LNCaP clone FGC (cell line): ENCODE results near the gene CHST3.

ENCODE experiments used
- DNase-seq: peaks from one replicate; pipeline ENCODE4 v3.0.0-alpha.2; 2011; ENCODE audit warnings: low read depth
- H3K4me3 ChIP-seq: 2 replicates; pipeline ENCODE4 v1.5.1; 2011; ENCODE audit warnings: mild to moderate bottlenecking, low read depth, low read length, control low read depth
- TF ChIP-seq, protein P1 (sequence below): IDR thresholded peaks from 2 replicates; pipeline ENCODE4 v1.5.1; 2012; ENCODE audit warnings: mild to moderate bottlenecking; ENCODE audit not compliant: control insufficient read depth, insufficient read depth; ENCODE audit errors: extremely low read depth

CHST3 gene

DNA sequence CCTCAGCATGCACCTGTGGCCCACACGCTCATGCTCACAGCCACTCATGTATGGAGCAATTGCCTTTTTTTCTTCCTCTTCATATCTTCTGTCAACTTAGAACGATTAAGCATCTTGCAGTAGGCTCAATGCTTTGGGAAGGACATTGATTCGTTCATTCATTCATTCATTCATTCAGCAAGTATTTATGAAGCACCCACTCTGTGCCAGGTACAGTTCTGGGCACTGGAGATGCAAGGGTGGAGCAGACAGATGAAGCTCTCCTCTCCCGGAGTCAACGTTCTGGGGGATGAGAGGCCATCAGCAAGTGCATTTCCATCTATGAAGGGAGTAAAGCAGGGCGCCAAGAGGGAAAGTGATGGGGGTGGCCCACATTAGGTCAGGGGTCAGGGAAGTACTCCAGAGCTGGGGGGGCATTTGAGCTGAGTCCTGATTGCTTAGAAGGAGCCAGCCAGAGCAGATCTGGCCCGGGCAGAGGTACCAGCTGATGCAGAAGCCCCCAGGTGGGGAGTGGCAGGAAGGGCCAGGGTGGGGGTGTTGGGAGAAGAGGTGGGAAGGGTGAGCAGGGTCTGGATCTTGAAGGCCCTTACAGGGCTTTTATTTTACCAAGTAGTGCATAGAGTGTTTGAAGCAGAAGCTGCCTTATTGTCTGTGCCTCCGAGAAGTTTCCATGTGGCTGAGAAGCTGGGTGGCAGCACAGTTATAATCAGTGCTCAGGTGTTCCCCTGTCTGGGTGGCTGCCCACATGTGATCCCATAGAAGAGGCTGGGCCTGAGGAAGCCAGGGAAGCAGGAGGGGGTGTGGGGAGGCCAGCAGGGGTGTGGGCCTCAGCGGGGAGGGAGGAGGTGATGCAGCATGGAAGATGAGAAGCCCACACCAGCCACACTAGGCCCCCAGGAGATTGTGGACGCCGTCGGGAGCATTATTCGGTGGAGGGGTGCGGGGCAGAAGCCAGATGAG, 36.2 kb downstream of the CHST3 start:
- TF ChIP-seq, protein P1, sequence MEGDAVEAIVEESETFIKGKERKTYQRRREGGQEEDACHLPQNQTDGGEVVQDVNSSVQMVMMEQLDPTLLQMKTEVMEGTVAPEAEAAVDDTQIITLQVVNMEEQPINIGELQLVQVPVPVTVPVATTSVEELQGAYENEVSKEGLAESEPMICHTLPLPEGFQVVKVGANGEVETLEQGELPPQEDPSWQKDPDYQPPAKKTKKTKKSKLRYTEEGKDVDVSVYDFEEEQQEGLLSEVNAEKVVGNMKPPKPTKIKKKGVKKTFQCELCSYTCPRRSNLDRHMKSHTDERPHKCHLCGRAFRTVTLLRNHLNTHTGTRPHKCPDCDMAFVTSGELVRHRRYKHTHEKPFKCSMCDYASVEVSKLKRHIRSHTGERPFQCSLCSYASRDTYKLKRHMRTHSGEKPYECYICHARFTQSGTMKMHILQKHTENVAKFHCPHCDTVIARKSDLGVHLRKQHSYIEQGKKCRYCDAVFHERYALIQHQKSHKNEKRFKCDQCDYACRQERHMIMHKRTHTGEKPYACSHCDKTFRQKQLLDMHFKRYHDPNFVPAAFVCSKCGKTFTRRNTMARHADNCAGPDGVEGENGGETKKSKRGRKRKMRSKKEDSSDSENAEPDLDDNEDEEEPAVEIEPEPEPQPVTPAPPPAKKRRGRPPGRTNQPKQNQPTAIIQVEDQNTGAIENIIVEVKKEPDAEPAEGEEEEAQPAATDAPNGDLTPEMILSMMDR = no peak
- no peak for DNase-seq
- no peak overlapping the region for H3K4me3 ChIP-seq

DNA sequence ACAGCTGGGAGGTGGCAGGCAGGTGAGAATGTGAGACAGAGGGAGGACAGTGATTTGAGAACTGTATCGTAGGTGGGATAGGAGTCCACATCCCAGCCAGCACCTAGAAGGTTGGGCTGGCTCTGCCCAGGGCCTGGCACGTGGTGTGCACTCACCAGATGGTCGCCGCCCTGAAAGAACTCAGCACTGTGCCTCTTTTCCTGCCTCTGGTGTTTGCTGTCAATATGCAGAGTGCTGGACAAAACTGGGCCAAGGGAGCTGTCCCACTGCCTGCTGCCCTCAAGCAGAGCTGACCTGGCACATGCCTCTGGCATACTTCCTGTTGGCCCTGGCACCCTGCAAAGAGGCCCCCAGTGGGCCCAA, 36.8 kb downstream of the CHST3 start:
- DNase-seq = no peak
- H3K4me3 ChIP-seq = no peak overlapping the region
- TF ChIP-seq, protein P1 = no peak

DNA sequence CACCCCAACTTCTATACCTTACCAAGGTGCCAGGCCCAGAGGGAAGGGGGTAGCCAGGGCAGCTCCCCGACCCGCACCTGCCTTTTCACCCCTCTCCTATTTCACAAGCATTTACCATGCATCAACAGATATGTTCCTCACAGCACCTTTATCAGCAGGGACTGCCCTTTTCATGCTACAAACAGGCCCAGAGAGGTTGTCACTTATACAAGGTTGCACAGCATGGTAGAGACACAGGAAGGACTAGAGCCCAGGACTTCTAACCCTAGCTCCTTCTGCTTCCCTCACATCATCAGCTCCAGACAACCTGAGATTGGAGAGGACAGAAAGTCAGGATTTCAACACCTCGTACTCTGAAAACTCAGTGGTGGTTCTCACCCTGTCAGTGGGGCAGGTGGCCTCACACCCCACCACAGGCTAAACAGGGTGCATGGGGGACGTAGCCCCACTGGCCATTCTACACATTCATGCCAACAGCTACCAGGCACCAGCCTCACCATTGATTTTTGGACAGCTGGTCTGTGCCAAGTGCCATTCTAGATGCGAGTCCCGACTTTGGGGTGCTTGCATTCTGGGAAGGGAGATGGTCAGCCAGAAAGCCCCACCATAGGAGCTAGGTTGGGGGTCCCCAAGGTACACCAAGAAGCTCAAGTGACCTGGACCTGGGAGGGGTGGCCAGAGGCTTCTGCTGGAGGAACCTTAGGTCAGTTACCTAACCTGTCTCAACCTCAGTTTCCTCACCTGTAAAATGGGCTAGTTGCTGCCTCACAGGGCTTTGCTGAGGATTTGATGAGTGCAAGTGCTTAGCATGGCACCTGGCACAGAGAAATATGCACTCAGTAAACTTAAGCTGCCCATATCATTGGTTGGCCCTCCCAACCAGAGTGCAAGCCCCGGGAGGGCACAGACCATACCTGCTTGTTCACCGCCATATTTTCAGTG, 38.4 kb downstream of the CHST3 start:
- no peak overlapping the region for H3K4me3 ChIP-seq
- TF ChIP-seq, protein P1 = no peak
- no peak for DNase-seq

DNA sequence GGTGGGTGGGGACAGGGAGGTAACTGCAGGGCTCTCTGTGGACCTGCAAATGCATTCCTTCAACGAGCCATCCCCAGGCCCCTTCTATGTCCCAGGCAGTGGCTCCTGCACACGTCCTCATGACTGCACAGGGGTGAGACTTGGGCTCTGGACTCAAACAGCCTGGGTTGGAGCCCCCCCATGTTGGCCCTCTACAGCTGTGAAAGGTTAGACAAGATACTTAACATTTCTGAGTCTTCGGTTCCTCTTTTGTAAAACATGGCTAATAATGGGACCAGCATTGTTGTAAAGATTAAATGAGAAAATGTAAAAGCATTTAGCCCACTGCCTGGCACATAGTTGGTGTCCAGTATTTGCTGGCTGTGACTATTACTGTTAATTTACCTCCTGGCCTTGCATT, 41.8 kb downstream of the CHST3 start:
- DNase-seq = no peak
- TF ChIP-seq, protein P1 = no peak
- no peak overlapping the region for H3K4me3 ChIP-seq

DNA sequence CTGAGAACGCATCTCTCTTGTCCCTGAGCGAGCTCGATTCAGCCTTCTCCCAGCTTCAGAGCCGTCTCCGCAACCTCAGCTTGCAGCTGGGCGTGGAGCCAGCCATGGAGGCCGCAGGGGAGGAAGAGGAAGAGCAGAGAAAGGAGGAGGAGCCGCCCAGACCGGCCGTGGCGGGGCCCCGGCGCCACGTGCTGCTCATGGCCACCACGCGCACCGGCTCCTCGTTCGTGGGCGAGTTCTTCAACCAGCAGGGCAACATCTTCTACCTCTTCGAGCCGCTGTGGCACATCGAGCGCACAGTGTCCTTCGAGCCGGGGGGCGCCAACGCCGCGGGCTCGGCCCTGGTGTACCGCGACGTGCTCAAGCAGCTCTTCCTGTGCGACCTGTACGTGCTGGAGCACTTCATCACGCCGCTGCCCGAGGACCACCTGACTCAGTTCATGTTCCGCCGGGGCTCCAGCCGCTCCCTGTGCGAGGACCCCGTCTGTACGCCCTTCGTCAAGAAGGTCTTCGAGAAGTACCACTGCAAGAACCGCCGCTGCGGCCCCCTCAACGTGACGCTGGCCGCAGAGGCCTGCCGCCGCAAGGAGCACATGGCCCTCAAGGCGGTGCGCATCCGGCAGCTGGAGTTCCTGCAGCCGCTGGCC, 43.2 kb downstream of the CHST3 start:
- TF ChIP-seq, protein P1 = no peak
- H3K4me3 ChIP-seq = no peak overlapping the region
- no peak for DNase-seq

DNA sequence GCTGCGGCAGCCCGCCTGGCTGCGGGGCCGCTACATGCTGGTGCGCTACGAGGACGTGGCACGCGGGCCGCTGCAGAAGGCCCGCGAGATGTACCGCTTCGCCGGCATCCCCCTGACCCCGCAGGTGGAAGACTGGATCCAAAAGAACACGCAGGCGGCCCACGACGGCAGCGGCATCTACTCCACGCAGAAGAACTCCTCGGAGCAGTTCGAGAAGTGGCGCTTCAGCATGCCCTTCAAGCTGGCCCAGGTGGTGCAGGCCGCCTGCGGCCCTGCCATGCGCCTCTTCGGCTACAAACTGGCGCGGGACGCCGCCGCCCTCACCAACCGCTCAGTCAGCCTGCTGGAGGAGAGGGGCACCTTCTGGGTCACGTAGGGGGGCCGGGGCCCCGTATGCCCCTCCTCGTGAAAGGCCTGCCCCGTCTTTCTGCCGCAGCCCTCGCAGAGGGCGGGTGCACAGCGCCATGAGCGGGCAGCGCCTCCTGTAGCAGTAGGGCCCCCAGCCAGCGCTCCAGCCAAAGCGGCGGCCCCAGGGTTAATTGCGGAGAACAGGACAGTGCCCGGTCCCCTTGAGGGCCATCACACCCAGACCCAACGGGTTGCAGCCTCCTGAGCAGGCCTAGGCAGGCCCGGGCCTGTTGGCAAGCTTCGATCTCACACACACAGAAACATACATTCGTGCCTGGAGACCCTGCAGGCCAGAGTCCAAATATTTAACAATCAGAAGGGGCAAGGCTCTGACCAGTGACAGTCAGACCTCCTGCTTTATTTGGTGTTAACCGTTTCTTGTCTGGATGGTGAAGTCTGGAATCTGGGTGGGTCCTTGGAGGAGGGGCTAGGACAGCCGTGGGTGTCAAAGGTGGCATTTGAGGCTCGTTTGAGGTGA, 44.1 kb downstream of the CHST3 start:
- TF ChIP-seq, protein P1 = no peak
- no peak overlapping the region for H3K4me3 ChIP-seq
- DNase-seq = no peak
